GM19043 (cell line): ENCODE results near the gene WDR49.
"Not testable (repeated sequence)": the region's sequence is repeated elsewhere in the genome, so short reads cannot be mapped to it uniquely, and the experiment has no call there.

Source experiments
- ATAC-seq: cut with Tn5 transposase; IDR thresholded peaks from one replicate; pipeline ENCODE4 v1.9.1; 2021; ENCODE audit warnings: low read depth; ENCODE audit not compliant: unreplicated experiment

The WDR49 gene

DNA sequence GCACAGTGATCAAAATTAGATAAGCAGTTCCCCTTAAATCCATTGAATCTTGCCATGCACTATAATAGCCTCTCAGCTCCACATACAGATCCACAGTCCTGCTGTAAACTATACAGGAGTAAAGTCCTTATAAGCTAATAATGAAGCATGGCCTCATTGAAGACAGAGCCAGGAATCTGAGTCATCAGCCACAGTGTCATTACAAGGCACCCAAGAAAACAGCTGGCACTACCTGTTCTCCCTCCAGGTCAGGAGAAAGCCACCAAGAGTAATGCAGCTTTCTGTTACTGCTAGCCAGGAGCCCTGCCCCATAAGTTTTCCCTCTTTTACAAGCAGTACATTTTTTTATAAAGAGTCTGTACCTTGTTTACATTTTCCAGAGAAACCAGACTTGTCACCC, 27.3 kb downstream of the WDR49 start:
- ATAC-seq: no peak

DNA sequence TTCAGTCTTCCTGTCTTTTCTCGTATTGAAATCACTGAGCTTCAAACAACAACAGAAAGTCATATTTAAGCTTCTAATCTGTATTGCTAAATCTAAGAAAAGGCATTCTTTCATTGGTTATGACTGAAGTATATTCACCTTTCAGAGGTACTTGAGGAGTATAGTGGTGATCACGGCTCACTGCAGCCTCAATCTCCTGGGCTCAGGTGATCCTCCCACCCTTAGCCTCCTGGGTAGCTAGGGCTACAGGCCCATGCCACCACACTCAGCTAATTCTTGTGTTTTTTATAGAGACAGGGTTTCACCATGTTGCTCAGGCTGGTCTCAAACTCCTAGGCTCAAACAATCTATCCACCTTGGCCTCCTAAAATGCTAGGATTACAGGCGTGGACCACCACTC, 38.7 kb downstream of the WDR49 start:
- no peak for ATAC-seq

DNA sequence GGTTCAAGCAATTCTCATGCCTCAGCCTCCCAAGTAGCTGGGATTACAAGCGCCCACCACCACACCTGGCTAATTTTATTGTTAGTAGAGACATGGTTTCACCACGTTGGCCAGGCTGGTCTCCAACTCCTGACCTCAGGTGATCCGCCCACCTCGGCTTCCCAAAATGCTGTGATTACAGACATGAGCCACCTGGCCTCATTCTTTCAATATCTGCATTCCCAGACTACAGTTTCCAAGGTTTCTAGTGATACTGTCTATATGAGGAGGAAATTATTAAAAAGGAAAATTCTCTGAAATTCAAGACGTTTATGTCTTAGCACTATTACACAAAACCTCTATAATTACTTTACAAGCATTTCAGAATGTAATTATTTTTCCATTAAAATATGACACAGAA, 39.5 kb downstream of the WDR49 start:
- ATAC-seq: not testable (repeated sequence)

DNA sequence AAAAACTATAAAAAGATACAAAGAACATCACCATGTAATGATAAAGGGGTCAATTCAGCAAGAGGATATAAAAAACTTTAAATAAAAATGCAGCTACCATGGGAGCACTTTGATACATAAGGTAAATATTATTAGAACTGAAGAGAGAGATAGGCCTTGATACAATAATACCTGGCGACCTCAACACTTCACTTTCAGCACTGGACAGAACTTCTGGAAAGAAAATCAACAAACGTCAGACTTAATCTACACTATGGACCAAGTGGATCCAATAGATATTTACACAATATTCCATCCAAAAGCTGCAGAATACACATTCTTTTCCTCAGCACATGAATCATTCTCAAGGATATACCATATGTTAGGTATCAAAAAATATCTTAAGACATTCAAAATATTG, 42.0 kb downstream of the WDR49 start:
- ATAC-seq: no peak

- ATAC-seq: no peak
Measured at GRCh38 chr3:167609156-167609555, 44.6 kb downstream of the WDR49 start.

- no peak for ATAC-seq
Measured at GRCh38 chr3:167606836-167607235, 46.9 kb downstream of the WDR49 start.

DNA sequence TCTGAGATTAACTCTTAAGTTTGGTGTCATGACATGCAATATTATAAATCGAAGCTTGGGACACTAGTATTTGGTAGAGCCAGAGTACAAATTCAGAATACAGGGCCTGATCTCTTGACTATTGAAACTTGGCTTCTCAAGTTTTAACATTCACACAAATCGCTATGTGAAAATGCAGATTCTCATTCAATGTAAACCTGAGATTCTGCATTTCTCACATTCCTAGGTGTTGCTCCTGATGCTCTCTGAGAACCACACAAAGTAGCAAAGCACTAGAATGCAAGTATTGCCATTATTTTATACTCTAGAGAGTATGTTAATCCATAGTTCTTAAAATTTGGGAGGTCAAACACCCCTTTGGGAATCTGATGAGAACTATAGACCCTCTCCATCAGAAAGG, 47.9 kb downstream of the WDR49 start:
- ATAC-seq: no peak

DNA sequence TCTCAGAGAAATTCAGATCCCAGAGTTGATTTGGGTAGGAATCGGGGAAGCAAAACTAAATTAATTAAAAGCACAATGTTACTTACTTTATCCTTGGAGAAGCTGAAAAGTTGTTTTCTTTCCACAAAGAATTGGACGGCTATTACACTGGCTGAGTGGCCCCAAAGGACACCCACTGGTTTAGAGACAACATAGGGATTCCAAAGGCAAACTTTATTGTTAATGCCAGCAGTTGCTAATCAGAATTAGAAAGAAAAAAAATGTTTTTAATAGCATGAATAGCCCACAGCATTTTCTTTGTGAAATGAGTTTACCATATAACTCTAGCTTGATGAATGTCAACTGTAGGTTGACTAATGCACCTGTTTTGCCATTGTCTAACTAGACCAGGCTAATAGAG, 51.7 kb downstream of the WDR49 start:
- ATAC-seq: no peak

DNA sequence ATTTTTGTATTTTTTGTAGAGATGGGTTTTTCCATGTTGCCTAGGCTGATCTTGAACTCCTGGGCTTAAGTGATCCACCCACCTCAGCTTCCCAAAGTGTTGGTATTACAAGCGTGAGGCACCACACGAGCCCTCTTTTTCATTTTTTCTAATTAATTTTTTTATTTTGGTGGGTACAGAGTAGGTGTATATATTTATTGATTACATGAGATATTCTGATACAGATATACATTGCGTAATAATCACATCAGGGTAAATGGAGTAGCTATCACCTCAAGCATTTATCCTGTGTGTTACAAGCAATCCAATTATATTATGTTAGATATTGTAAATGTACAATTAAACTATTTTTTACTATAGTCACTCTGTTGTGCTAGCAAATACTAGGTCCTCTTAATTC, 66.1 kb downstream of the WDR49 start:
- ATAC-seq: no peak

DNA sequence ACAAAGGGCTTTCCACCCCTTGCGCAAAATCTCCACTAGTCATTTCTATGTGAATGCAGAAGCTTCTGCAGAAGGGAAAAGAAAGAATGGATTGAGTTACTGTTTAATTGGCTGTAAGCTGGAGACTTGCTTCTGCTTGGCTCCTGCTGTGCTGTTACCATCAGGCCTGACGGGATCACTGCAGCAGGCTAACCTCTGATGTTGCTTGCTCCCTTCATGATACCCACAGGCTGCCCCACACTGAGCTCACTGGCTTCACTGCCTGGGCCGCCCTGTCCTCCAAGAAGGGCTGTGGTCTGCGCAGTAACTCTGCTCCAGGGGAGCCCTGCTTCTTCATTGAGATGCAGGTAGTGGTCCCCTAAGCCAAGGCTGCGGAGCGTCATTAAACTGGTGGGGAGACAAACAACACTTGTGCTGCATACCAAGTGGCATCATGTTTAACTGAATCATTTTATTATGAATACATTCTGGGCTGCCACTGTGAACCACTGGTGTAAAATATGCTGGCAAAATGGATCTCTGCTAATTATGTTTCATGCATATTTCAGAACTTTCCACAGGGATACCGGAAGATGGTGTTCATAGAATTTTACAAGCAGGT, 78.6 kb downstream of the WDR49 start:
- ATAC-seq: no peak

DNA sequence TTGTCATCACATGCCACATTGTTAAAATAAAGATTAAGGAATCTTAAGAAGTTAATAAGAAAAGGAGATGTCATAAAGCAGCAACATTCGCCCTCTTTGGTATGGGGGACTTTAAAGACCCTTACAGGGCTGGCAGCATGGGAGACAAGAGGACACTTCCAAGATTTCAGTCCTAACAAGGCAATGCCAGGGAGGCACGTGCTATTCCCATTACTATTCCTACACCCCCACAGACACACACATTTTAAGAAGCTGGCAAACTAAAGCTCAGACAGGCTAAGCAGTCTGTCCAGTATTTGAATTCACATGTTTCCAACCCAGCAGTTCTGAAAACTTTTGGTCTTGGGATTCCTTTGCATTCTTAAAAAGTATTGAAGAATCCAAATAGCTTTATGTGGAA, 80.8 kb downstream of the WDR49 start:
- ATAC-seq: no peak

- ATAC-seq: no peak
Measured at GRCh38 chr3:167568634-167569033, 85.1 kb downstream of the WDR49 start.

GRCh38 chr3:167565489-167565888, 88.3 kb downstream of the WDR49 start:
- no peak for ATAC-seq

- ATAC-seq: no peak
Measured at GRCh38 chr3:167564612-167565011, 89.1 kb downstream of the WDR49 start.

DNA sequence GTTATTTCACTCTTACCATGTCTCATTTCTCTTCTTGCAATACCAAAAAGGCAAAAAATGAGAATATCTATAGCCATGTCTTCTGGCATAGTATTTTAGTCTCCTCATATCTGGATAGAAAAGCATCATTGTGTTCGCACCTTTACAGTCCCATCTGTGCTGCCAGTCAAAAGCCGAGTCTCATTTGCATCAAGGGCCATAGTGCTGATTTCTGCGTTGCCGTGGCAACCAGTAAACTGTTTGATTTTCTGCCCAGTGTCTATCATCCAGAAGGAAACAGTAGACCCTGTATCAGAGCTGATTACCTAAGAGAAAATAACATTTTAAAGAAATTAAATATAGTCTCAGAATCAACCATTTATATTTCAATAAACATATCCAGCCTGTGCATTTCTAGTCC, 93.8 kb downstream of the WDR49 start:
- ATAC-seq: no peak

DNA sequence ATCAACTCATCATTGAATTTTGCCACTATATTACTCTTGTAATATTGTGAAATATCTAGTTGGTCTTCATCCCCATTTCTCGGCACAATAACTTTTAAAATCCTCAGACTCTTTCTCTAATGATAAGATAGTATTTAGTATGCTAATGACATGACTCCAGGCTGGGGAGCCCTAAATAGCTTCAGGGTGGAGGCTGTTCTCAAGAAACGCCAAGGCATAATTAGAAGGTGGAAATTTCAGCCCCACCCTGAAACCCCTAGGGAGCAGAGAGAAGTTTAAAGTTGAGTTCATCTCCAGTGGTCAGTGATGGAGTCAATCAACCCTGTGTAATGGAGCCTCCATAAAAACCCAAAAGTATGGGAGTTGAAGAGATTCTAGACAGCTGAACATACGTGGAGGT, 98.8 kb downstream of the WDR49 start:
- no peak for ATAC-seq

- no peak for ATAC-seq
Measured at GRCh38 chr3:167538081-167538480, 115.7 kb downstream of the WDR49 start.

- no peak for ATAC-seq
Measured at GRCh38 chr3:167521006-167521355, 132.8 kb downstream of the WDR49 start.

- ATAC-seq: no peak
Measured at GRCh38 chr3:167520266-167521005, 133.3 kb downstream of the WDR49 start.

- ATAC-seq: no peak
Measured at GRCh38 chr3:167507954-167508353, 145.8 kb downstream of the WDR49 start.

GRCh38 chr3:167502401-167502800, 151.3 kb downstream of the WDR49 start:
- ATAC-seq: no peak

DNA sequence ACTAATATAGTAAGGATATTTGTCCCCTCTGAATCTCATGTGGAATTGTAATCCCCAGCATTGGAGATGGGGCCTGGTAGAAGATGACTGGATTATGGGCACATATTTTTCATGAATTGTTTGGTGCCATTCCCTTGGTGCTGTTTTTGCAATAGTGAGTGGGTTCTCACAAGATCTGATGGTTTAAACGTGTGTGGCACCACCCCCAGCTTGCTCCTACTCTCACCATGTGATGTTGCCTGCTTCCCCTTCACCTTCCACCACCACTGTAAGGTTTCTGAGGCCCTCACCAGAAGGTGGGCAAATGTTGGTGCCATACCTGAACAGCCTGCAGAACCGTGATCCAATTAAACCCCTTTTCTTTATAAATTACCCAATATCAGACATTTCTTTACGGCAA, 151.8 kb downstream of the WDR49 start:
- ATAC-seq: no peak

GRCh38 chr3:167497903-167498302, 155.8 kb downstream of the WDR49 start:
- no peak for ATAC-seq
